Keratinocyte (primary cell): ENCODE results near the gene SMAD7.

Source experiments
- CTCF ChIP-seq, 3 experiments: IDR thresholded peaks in 1 of 3; conservative IDR thresholded peaks in 1 of 3; optimal IDR thresholded peaks in 1 of 3; 2 replicates in 2 of 3; 3 replicates in 1 of 3; pipeline versions ENCODE3 to v1.5.1; 2011; ENCODE audit warnings: low read length in 3 of 3, mild to moderate bottlenecking in 3 of 3, moderate library complexity in 2 of 3, control low read depth in 1 of 3, inconsistent platforms in 1 of 3; ENCODE audit not compliant: insufficient read depth in 2 of 3; ENCODE audit errors: extremely low read depth in 1 of 3
- EZH2 ChIP-seq: IDR thresholded peaks from one replicate; pipeline ENCODE4 v1.6.1; 2012; ENCODE audit warnings: inconsistent platforms, mild to moderate bottlenecking, low read length, moderate library complexity

- TF ChIP-seq CTCF (optimal IDR thresholded peaks at IDR 0.05 in 1 of 3, IDR thresholded peaks at IDR 0.05 in 1 of 3, conservative IDR thresholded peaks at IDR 0.05 in 1 of 3; ENCODE audit: extremely low read depth in 1 of 3, insufficient read depth in 2 of 3, low read length in 3 of 3) (no peak), EZH2 (no peak)
These were observed 69.8 kb downstream of the SMAD7 start for GRCh38 chr18:48880931-48881330.
